Omental fat pad (tissue), 4 donors: Measurements from ENCODE around the gene KCTD1. TPM values are rescaled to one million over a fixed set of nuclear protein-coding genes. Genes with fewer than 3 reads are reported as not detected.

ENCODE experiments used
- ATAC-seq: fragments of 150-250 bp; one replicate; pipeline ENCODE4 v1.9.1; 2016; ENCODE audit warnings: mild to moderate bottlenecking, moderate library complexity; ENCODE audit not compliant: low FRiP score
- DNase-seq: peaks from one replicate; pipeline ENCODE4 v3.0.0-alpha.2; 2019; ENCODE audit warnings: low spot score
- total RNA-seq, 4 donors: library from RNA; depleted of rRNA; stranded (reverse); fragments of >200 nt; gene quantifications; one replicate each; pipeline ENCODE4 v1.1.0, GENCODE V29; 2016
- TF ChIP-seq, protein P1 (sequence below), 3 donors: fragments of 450-650 bp; IDR thresholded peaks; one replicate each; pipeline ENCODE4 v1.5.1; 2016 to 2017; ENCODE audit warnings: antibody characterized with exemption in 3 of 3, mild to moderate bottlenecking in 3 of 3, moderate library complexity in 2 of 3

KCTD1 gene
- total RNA-seq, 4 donors from 2014 or later, result 3.4 to 9.5 (median 8.5) TPM

DNA sequence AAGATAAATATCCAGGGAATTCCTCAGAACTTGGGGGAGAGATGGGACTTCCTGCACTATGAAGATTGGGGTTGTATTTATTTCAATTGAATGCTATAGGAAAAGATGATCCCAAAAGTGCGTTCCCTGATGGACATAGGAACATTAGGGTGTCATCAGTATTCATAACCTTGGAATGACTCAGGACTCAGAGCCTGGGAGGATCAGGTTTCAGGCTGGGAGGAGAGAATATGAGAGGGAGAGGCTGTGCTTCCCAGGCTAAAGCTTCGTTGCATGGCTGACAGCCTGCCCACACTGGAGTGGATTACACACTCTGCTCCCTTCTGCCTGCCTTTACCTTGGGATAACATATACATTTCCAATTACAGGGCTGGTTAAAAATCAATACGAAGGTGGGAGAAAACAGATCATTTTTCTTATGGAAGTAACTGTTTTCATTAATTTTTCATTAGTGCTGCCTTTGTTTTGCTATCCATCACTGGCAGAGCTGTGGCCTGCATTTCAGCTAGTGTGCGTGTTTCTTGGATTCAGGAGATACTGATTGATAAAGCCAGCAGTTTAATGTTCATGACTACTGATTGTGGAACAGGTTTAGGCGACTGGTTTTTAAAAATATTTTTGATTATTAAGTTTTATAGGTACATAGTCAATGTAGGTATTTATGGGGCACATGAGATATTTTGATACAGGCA is 118.7 kb downstream of the KCTD1 start:
- TF ChIP-seq, protein P1, sequence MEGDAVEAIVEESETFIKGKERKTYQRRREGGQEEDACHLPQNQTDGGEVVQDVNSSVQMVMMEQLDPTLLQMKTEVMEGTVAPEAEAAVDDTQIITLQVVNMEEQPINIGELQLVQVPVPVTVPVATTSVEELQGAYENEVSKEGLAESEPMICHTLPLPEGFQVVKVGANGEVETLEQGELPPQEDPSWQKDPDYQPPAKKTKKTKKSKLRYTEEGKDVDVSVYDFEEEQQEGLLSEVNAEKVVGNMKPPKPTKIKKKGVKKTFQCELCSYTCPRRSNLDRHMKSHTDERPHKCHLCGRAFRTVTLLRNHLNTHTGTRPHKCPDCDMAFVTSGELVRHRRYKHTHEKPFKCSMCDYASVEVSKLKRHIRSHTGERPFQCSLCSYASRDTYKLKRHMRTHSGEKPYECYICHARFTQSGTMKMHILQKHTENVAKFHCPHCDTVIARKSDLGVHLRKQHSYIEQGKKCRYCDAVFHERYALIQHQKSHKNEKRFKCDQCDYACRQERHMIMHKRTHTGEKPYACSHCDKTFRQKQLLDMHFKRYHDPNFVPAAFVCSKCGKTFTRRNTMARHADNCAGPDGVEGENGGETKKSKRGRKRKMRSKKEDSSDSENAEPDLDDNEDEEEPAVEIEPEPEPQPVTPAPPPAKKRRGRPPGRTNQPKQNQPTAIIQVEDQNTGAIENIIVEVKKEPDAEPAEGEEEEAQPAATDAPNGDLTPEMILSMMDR (IDR thresholded peaks at IDR 0.05), result no peak
- peak; percentile 97 for ATAC-seq
- no peak for DNase-seq

DNA sequence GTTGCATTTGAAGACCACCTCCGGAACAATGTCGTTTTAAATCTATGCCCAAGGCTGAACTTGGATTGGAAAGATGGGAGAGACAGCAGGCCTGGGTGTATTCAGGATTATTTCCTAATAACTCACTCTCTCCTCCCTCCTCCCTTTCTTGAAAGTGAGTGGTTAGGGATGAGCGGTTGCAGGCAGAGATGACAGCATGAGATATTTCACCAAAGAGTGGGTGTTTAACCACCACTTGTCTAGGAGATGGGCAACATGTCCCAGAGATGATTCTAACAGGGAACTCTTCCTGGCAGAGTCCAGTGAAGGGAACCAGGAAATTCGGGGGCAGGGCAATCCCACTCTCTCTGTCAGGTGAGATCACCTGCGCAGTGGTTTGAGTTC is 123.2 kb downstream of the KCTD1 start:
- DNase-seq, result no peak
- no peak for ATAC-seq
- TF ChIP-seq, protein P1 (IDR thresholded peaks at IDR 0.05), result no peak

DNA sequence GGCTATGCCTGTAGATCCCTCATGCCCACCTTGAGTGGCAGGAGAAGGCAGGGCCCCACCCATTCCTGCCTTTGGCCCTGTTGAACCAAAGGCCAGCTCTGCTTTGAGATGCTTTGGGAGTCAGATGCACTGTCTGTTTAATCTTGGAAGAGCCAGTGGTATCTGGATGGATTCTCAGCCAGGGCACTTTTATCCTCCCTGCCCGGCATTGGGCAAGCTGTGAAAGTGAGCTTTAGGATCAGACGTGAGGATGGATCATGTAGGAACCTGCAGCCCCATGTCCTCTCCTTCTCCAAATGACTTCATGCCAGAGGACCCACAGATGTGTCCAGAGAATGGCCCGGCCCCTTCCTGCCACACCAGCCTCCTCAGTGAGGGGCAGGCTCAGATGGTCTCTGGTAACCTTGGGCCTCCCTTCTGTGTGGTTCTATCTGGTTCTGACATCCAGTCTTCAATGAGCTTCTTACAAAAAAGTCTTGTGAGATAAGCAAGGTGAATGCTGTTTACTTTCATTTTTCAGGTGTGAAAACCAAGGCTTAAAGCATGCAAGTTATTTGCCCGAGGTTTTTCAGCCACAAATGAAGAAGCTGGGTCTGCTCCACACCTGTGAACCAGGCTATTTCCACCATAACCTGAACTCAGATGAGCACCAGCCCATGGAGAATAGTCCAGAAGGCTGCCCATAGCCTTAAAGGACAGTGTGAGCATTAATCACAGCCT is 123.8 kb downstream of the KCTD1 start:
- ATAC-seq (no peak), DNase-seq (no peak)
- TF ChIP-seq, protein P1 (IDR thresholded peaks at IDR 0.05), result no peak

DNA sequence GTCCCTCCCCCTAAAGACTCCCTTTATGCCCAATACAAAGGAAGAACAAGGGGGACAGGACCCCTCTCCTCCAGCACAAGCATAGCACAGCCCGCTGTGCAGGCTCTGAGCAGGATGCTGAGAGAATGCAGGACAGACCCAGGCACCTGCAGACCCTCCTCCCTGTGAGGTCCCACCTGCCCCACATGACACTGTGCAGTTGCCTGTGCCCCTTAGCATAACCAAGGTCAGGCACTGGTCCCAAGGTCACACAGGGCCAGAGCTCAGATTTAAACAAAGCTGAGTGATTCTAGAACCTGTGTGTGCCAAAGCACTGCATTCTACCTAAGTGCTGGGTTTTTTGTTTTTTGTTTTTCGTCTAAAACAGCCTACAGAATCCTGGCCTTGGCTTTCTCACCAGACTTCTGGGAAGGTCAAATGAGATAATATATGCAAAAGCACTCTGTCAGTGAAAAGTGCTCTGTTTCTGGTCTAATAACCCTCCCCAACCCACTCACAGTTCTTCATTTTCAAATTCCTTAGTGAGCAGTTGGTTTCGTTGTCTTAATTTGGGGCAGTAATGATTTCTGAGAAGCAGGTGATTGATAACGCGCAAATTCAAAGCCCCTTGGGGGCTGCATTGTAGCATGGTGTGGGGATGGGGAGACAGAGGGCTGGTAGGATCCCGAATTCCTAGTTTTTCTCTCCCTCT is 125.7 kb downstream of the KCTD1 start:
- no peak for ATAC-seq
- TF ChIP-seq, protein P1 (IDR thresholded peaks at IDR 0.05), result no peak
- DNase-seq, result no peak

DNA sequence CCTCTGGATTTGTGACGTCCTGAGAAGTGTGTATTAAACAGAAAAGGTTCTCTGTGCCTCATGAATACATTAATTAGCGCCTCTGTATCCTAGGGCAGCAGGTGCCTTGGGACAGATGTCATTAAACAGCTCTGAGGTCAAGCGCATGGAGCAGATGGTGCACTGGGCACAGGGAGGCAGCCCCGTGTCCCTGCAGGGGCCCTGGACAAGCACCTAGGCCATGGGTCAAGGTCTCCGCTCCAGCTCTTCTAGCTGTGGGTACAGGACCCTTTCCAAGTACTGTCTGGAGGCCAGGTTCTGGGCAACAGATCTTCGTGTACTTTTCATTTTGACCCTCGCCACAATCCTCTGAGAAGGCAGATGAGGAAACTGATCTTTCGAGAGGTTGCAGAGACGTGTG is 126.4 kb downstream of the KCTD1 start:
- TF ChIP-seq, protein P1 (IDR thresholded peaks at IDR 0.05), result no peak
- ATAC-seq (no peak), DNase-seq (no peak)

DNA sequence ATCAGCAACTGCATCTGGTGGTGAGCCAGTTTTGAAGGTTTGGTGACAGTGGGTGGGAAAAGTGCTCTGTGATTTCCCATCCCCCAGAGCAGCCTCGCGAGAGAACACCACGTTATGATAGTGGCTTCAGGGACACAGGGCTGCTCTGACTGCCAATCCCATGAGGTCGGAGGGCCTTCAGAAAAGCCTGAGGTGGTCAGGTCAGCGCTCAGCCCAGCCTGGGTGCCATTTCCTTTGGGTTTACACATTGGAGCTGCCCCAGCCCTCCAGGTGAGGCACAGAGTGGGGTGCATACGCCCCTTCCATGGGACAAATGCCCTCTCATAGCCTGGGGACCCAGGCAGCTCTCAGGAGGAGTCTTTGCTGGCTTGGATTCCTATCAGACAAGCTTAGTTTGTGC is 126.8 kb downstream of the KCTD1 start:
- ATAC-seq (no peak), DNase-seq (no peak)
- TF ChIP-seq, protein P1 (IDR thresholded peaks at IDR 0.05), result no peak
